Activated CD4-positive, alpha-beta T cell treated with anti-CD3 and anti-CD28 coated beads for 36 hours (primary cell): Measurements from ENCODE around the gene CSNK2A1. TPM values are rescaled to one million over a fixed set of nuclear protein-coding genes. Genes with fewer than 3 reads are reported as not detected.
"Not testable (repeated sequence)": the region's sequence is repeated elsewhere in the genome, so short reads cannot be mapped to it uniquely, and the experiment has no call there.

Experiments
- ATAC-seq: fragments of 200-7000 bp; cut with Tn5 transposase; one replicate; pipeline ENCODE4 v1.10.0; 2021; ENCODE audit warnings: mild to moderate bottlenecking, moderate library complexity
- CTCF ChIA-PET: fragments of 350-600 bp; sonication (Branson Sonifier 250); formaldehyde crosslinking; loops from one replicate; lab custom pipeline; 2021; ENCODE audit warnings: antibody characterized with exemption; lab: Charles Lee
- POLR2A ChIA-PET: fragments of 350-600 bp; sonication (Branson Sonifier 250); formaldehyde crosslinking; loops from one replicate; lab custom pipeline; 2021; ENCODE audit warnings: antibody characterized with exemption, inconsistent platforms; lab: Charles Lee
- DNase-seq: peaks from one replicate; pipeline ENCODE4 v3.0.0-alpha.2; 2020
- H3K27ac Mint-ChIP-seq: one replicate; pipeline ENCODE4 v1.8.0; 2021; ENCODE audit warnings: mixed read lengths
- H3K27me3 Mint-ChIP-seq: one replicate; pipeline ENCODE4 v1.8.0; 2021; ENCODE audit warnings: mixed read lengths
- H3K36me3 Mint-ChIP-seq: one replicate; pipeline ENCODE4 v1.8.0; 2021; ENCODE audit warnings: low read depth, mixed read lengths
- H3K4me1 Mint-ChIP-seq: one replicate; pipeline ENCODE4 v1.8.0; 2021; ENCODE audit warnings: mixed read lengths
- H3K4me3 Mint-ChIP-seq: one replicate; pipeline ENCODE4 v1.8.0; 2021; ENCODE audit warnings: mild to moderate bottlenecking, moderate library complexity, mixed read lengths
- H3K9me3 Mint-ChIP-seq: one replicate; pipeline ENCODE4 v1.8.0; 2021; ENCODE audit warnings: low read depth, mixed read lengths
- intact Hi-C, 2 experiments: fragments of 100-400 bp; cut with DNase I in 1 of 2; cut with micrococcal nuclease in 1 of 2; formaldehyde crosslinking; loops; one replicate each; pipeline versions ENCODE4 v1.14.2 to v1.15.1; 2022 to 2024; cut with DNase I, micrococcal nuclease
- total RNA-seq, 2 experiments: library from RNA; stranded (reverse); gene quantifications; one replicate each; pipeline ENCODE4 v1.2.3, GENCODE V29; 2021

Gene CSNK2A1
- total RNA-seq, 2 experiments from 2014 or later = 179 to 254 TPM

DNA sequence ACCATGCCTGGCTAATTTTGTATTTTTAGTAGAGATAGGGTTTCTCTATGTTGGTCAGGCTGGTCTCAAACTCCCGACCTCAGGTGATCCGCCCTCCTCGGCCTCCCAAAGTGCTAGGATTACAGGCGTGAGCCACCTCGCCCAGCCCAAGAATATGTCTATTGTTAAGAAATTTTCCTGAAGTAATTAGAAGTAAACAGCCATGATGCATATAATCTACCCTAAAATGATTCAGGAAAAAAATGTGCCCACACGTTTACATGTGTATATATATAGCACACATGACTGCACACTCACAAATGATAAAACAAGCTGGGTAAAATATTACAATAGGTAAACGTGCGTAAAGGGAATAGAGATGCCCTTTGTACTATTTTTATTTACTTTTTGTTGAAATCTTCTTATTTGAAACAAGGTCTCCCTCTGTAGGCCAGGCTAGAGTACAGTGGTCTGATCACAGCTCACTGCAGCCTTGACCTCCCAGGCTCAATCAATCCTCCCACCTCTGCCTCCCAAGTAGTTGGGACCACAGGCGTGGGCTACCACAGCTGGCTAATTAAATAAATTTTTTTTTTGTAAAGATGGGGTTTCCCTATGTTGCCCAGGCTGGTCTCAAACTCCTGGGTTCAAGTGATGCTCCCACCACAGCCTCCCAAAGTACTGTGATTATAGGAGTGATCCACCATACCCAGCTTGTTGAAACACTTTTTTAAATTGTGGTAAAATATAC lies 33.1 kb downstream of the CSNK2A1 start:
- H3K27ac Mint-ChIP-seq, intact Hi-C loops, CTCF ChIA-PET, H3K27me3 Mint-ChIP-seq, H3K9me3 Mint-ChIP-seq, POLR2A ChIA-PET, ATAC-seq, H3K4me3 Mint-ChIP-seq, DNase-seq: not testable (repeated sequence)
- Mint-ChIP-seq H3K36me3 (peaks cover 38% of the 10 kb centered on the region), H3K4me1 (peaks cover 36% of the 10 kb centered on the region)

DNA sequence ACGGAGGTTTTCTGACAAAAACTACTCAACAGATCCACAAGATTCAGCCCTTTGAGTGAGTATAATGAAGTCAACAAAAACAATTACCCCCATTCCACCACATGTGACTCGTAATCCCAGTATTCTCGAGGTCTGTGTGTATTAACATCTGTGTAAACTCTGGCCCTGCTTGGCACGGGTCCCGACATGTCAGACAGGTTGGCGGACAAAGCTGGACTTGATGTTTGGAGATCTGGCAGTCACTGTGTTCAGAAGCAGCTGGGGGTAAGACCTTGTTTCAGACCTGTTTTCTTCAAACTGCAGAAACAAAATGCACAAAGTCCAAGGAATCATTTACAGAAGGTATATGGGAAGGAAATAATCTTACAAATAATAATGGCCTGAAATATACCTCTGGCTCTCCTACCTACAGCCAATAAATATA lies 35.2 kb downstream of the CSNK2A1 start:
- peaks cover 36% of the 10 kb centered on the region for H3K36me3 Mint-ChIP-seq
- CTCF ChIA-PET = interaction anchor here (0.6 to 1.2 kb wide), 4 partner anchors 10 to 268 kb away, joined by 3 to 6 read pairs (median 3); no protein-coding TSS in a partner anchor
- H3K27me3 Mint-ChIP-seq, DNase-seq, H3K9me3 Mint-ChIP-seq, H3K27ac Mint-ChIP-seq, H3K4me3 Mint-ChIP-seq, POLR2A ChIA-PET, intact Hi-C loops, ATAC-seq: not testable (repeated sequence)
- peaks cover 20% of the 10 kb centered on the region for H3K4me1 Mint-ChIP-seq

DNA sequence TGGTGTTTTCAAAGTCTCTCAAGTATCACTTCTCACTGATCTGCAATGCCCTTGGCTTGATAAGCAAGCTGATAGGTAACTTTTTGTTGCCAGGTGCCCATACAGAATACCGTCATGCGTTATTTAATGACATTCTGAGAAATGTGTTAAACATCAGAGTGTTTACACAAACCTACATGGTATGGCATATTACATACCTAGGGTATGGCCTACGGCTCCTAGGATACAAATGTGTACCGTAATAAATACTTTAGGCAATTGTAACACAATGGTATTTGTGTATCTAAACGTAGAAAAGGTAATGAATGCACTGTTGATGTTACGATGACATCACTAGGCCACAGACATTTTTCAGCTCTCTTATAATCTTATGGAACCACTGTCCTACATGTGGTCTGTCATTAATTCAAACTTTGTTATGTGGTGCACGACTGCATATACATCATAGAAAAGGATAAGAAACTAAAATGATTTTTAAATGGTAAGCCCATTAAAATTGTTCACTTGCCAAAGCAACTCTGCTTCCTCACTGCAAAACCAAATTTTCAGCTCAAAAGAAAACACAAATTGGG lies 35.7 kb downstream of the CSNK2A1 start:
- ChIA-PET CTCF (interaction anchor here (1.2 kb wide), 1 partner anchor 28 kb away, joined by 3 read pairs; no protein-coding TSS in a partner anchor), POLR2A (no interaction called here)
- no peaks in the 10 kb centered on the region for H3K27me3 Mint-ChIP-seq
- no peak overlapping the region for H3K27ac Mint-ChIP-seq
- H3K36me3 Mint-ChIP-seq = peaks cover 41% of the 10 kb centered on the region
- intact Hi-C loops = no loop called here
- no peaks in the 10 kb centered on the region for H3K9me3 Mint-ChIP-seq
- peaks cover 17% of the 10 kb centered on the region for H3K4me1 Mint-ChIP-seq
- no peak overlapping the region for H3K4me3 Mint-ChIP-seq
- DNase-seq = no peak
- no peak for ATAC-seq

DNA sequence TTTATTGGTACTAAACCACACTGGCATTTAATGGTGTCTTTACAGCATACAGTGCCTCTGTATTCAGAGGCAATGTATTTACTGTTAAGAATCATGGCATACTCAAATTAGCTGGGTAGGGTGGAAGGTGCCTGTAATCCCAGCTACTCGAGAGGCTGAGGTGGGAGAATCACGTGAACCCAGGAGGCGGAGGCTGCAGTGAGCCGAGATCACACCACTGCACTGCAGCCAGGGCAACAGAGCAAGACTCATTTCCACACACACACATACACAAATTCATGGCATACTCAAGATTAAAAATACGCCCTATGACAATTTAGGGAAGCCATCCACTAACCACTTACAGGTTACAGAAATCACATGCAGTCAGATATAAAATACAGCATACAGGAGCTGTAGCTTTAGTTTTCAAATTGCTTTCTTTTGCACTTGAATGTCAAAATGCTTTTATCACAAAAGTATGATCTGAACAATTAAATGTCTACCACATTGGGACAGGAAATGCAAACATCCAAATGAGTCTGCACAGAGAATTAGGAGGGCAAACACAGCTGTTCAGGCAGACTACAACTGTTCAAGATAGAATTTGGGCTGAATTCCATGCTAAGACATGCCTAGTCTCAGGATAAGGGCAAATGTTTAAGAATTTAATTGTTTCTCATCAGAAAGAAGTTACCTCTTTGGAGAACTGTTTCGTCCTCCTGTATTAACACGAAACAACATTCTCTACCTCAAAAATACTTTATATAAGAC lies 36.4 kb downstream of the CSNK2A1 start:
- no peak overlapping the region for H3K4me3 Mint-ChIP-seq
- no peak for DNase-seq
- intact Hi-C loops = no loop called here
- H3K4me1 Mint-ChIP-seq = peaks cover 16% of the 10 kb centered on the region
- ATAC-seq = no peak
- H3K9me3 Mint-ChIP-seq = no peaks in the 10 kb centered on the region
- no peak overlapping the region for H3K27ac Mint-ChIP-seq
- ChIA-PET POLR2A (no interaction called here), CTCF (no interaction called here)
- H3K27me3 Mint-ChIP-seq = no peaks in the 10 kb centered on the region
- peaks cover 48% of the 10 kb centered on the region for H3K36me3 Mint-ChIP-seq

DNA sequence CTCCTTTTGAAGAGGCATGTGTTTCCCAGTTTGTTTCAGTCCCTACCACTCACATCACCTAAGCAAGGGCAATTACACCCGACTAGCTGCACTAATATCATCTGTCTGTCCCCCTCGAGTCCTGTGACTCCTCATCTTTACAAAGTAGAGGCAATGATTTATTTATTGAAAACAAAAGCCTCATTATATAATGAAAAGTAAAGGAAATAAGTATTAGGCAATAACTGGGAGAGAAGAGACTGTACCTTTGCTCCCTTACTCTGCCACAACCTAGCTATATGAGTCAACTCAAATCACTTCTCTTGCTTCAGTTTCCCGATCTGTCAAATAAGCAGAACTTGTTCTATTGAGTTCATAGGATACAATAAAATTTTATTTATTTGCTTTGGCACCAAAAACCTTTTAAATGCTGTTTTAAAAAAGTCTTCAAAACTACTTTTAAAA lies 38.9 kb downstream of the CSNK2A1 start:
- H3K27me3 Mint-ChIP-seq = no peaks in the 10 kb centered on the region
- H3K9me3 Mint-ChIP-seq = no peaks in the 10 kb centered on the region
- intact Hi-C loops = no loop called here
- ATAC-seq (no peak), DNase-seq (no peak)
- CTCF ChIA-PET = interaction anchor here (0.6 to 1.1 kb wide), 2 partner anchors 10 to 140 kb away, joined by 3 to 4 read pairs; no protein-coding TSS in a partner anchor
- peaks cover 51% of the 10 kb centered on the region for H3K36me3 Mint-ChIP-seq
- POLR2A ChIA-PET = no interaction called here
- H3K4me3 Mint-ChIP-seq = no peak overlapping the region
- no peak overlapping the region for H3K27ac Mint-ChIP-seq
- peaks cover 9% of the 10 kb centered on the region for H3K4me1 Mint-ChIP-seq

DNA sequence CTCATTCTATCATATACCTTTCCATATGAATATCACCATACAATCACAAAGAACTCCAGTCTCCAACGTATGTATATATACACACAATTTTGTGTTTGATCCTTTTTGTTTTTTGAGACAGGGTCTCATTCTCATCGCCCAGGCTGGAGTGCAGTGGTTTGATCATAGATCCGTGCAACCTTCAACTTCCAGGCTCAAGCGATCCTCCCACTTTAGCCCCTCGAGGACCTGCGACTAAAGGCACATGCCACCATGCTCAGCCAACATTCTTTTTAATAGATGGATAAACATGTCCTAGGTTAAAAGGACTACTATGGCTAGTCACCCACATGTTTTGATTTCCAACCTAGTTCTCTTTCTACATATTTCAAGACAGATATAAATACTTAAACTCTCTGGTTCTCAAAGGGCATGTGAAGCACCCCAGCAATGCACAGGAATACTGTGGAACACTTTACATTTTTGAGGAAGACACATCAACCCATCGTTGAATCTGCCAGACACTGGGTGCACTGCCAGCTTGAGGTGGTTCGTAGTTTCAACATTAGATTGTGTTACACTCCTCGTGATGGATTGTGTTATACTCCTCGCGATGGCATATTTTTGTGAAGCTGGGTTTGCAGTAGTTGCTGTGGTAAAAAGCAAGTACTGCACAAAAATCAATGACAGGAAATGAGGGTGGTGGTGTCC lies 40.4 kb downstream of the CSNK2A1 start:
- H3K4me3 Mint-ChIP-seq = no peak overlapping the region
- POLR2A ChIA-PET = no interaction called here
- H3K4me1 Mint-ChIP-seq = no peaks in the 10 kb centered on the region
- no peaks in the 10 kb centered on the region for H3K9me3 Mint-ChIP-seq
- ATAC-seq (no peak), DNase-seq (no peak)
- intact Hi-C loops = no loop called here
- H3K27me3 Mint-ChIP-seq = no peaks in the 10 kb centered on the region
- no peak overlapping the region for H3K27ac Mint-ChIP-seq
- CTCF ChIA-PET = interaction anchor here (0.8 to 1.2 kb wide), 2 partner anchors 9 to 12 kb away, joined by 4 read pairs; no protein-coding TSS in a partner anchor
- peaks cover 52% of the 10 kb centered on the region for H3K36me3 Mint-ChIP-seq

DNA sequence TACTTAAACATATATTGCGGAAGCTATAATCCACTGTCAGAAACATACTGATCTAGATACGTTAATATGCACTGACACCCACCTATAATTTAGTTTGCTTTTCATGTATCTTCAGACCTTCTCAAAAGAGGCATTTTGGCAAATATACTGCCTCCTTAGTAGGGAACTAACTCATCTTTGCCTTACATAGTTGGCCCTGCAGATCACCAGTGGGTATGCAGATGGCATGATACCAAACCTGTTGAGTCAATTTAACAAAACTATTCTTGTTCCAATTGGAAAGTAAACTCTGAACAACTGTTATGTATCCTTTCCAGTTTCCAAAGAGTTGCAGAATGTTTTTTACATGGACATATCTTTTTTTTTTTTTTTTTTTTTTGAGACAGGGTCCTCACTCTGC lies 45.6 kb downstream of the CSNK2A1 start:
- POLR2A ChIA-PET = no interaction called here

DNA sequence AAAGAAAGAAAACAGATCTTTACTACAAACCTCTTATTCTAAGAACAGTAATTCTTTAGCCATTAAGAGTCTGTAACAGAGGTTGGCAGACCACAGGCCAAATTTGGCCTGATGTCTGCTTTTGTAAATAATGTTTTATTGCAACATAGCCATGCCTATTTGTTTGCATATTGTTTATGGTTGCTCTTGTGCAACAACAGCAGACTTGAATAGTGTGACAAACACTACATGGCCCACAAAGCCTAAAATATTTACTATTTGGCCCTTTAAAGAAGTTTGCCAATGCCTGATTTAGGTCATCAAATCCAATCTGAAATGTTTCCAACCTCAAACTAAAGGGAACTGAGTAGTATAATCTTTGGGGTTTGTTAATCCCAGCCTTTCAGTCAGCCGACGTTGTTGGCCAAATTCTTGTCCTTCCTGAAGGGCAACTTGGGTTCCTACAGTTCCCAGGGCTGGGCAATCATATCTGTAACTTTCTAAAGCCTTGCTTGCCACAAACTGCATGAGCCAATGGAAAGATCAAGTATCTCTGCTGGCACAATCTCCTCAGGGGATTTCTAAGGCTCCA lies 47.4 kb downstream of the CSNK2A1 start:
- H3K27me3 Mint-ChIP-seq = no peaks in the 10 kb centered on the region
- no peak overlapping the region for H3K27ac Mint-ChIP-seq
- ChIA-PET POLR2A (no interaction called here), CTCF (interaction anchor here (0.8 to 1.2 kb wide), 2 partner anchors 34 to 128 kb away, joined by 3 to 5 read pairs; no protein-coding TSS in a partner anchor)
- no peaks in the 10 kb centered on the region for H3K4me1 Mint-ChIP-seq
- H3K36me3 Mint-ChIP-seq = peaks cover 39% of the 10 kb centered on the region
- intact Hi-C loops = no loop called here
- DNase-seq (no peak), ATAC-seq (no peak)
- no peaks in the 10 kb centered on the region for H3K9me3 Mint-ChIP-seq
- no peak overlapping the region for H3K4me3 Mint-ChIP-seq

More for the DNA sequence above, 45.6 kb downstream of the CSNK2A1 start:
- no peak for DNase-seq
- CTCF ChIA-PET = interaction anchor here (1.0 kb wide), 1 partner anchor 11 kb away, joined by 3 read pairs; no protein-coding TSS in a partner anchor
- Mint-ChIP-seq H3K4me3 (no peak overlapping the region), H3K9me3 (no peaks in the 10 kb centered on the region), H3K36me3 (peaks cover 48% of the 10 kb centered on the region), H3K4me1 (no peaks in the 10 kb centered on the region), H3K27ac (no peak overlapping the region), H3K27me3 (no peaks in the 10 kb centered on the region)
- no peak for ATAC-seq
- intact Hi-C loops = no loop called here

DNA sequence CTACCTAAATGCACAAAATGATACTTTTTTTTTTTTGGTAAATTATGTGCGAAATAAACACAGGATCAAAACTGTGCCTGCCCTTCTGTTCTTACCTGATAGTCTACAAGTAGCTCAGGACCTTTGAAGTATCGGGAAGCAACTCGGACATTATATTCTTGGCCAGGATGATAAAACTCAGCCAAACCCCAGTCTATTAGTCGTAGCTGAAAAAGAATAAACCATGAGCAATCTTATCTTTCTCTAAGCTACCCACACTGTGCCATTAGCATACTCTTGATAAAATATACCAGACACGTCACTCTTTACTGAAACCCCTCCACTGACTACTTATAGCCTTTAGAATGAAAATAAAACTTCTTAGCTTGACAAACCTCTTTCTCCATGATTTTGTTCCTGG lies 51.4 kb downstream of the CSNK2A1 start:
- Mint-ChIP-seq H3K27me3 (no peaks in the 10 kb centered on the region), H3K36me3 (peaks cover 43% of the 10 kb centered on the region)
- ATAC-seq = no peak

DNA sequence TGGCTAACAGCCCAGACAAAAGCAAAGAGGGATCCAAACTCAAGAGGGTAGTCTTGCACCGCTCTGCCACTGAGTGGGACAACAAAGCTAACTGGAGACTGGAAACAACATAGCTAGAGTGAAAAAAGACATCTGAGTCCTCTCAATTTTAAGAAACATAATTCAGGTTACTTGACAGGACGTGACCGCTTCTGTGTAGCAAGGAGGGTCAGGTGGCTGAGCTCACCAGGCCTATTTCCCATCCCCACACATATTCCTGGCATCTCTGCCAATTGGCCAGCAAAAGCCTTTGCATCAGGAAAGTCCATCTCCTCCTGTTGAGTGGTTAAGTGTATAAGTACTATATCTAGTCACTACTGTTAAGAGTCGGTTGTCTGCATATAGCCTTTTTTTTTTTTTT lies 55.9 kb downstream of the CSNK2A1 start:
- Mint-ChIP-seq H3K36me3 (peaks cover 57% of the 10 kb centered on the region), H3K27ac (no peak overlapping the region), H3K27me3 (no peaks in the 10 kb centered on the region), H3K4me1 (peaks cover 1% of the 10 kb centered on the region), H3K4me3 (no peak overlapping the region), H3K9me3 (no peaks in the 10 kb centered on the region)
- intact Hi-C loops = no loop called here
- POLR2A ChIA-PET = no interaction called here
- ATAC-seq (no peak), DNase-seq (no peak)
- CTCF ChIA-PET = interaction anchor here (1.3 kb wide), 1 partner anchor 134 kb away, joined by 3 read pairs; no protein-coding TSS in a partner anchor

More for the DNA sequence above, 51.4 kb downstream of the CSNK2A1 start:
- no peaks in the 10 kb centered on the region for H3K9me3 Mint-ChIP-seq
- CTCF ChIA-PET = interaction anchor here (0.6 to 1.3 kb wide), 4 partner anchors 13 to 82 kb away, joined by 4 to 7 read pairs (median 6); partner anchors contain the start of gene CSNK2A1
- intact Hi-C loops = no loop called here
- POLR2A ChIA-PET = interaction anchor here (0.7 kb wide), 1 partner anchor 275 kb away, joined by 3 read pairs; no protein-coding TSS in a partner anchor
- H3K4me3 Mint-ChIP-seq = no peak overlapping the region
- no peak for DNase-seq
- no peaks in the 10 kb centered on the region for H3K4me1 Mint-ChIP-seq
- no peak overlapping the region for H3K27ac Mint-ChIP-seq
